HEK293 (cell line): ENCODE data around the gene DVL1.

ENCODE experiments used
- HOXC10 ChIP-seq: sonication (generic); formaldehyde crosslinking; IDR thresholded peaks from 2 replicates; pipeline ENCODE4 v1.8.1; 2023; ENCODE audit warnings: mild to moderate bottlenecking, missing genetic modification reagents
- KLF9 ChIP-seq: fragments of 450-650 bp; formaldehyde crosslinking; IDR thresholded peaks from 2 replicates; pipeline ENCODE4 v1.5.1; 2016; ENCODE audit warnings: missing biosample characterization, missing genetic modification characterization, low read depth
- OSR2 ChIP-seq: fragments of 450-650 bp; formaldehyde crosslinking; IDR thresholded peaks from 2 replicates; pipeline ENCODE4 v1.5.1; 2016; ENCODE audit warnings: missing biosample characterization, missing genetic modification characterization
- PRDM1 ChIP-seq: fragments of 450-650 bp; formaldehyde crosslinking; IDR thresholded peaks from 2 replicates; pipeline ENCODE4; 2016; ENCODE audit warnings: missing biosample characterization, missing genetic modification characterization
- TRIM28 ChIP-seq: IDR thresholded peaks from 2 replicates; pipeline ENCODE4 v1.6.1; 2011; ENCODE audit warnings: low read length, control low read depth, borderline replicate concordance
- ZBTB17 ChIP-seq: fragments of 450-650 bp; formaldehyde crosslinking; IDR thresholded peaks from 2 replicates; pipeline ENCODE4 v1.5.1; 2016; ENCODE audit warnings: missing biosample characterization, missing genetic modification characterization
- ZBTB48 ChIP-seq: fragments of 450-650 bp; formaldehyde crosslinking; IDR thresholded peaks from 2 replicates; pipeline ENCODE4 v1.5.1; 2016; ENCODE audit warnings: missing biosample characterization, missing genetic modification characterization
- ZEB2 ChIP-seq: fragments of 450-650 bp; formaldehyde crosslinking; IDR thresholded peaks from 2 replicates; pipeline ENCODE4 v1.5.1; 2016; ENCODE audit warnings: missing biosample characterization, missing genetic modification characterization
- ZFHX2 ChIP-seq: fragments of 450-650 bp; formaldehyde crosslinking; conservative IDR thresholded peaks from 2 replicates; pipeline ENCODE4 v1.5.1; 2016; ENCODE audit warnings: missing biosample characterization, missing genetic modification characterization
- ZFP37 ChIP-seq: fragments of 450-650 bp; formaldehyde crosslinking; IDR thresholded peaks from 2 replicates; pipeline ENCODE4 v1.5.1; 2016; ENCODE audit warnings: missing biosample characterization, missing genetic modification characterization
- ZIC2 ChIP-seq: fragments of 450-650 bp; formaldehyde crosslinking; IDR thresholded peaks from 2 replicates; pipeline ENCODE4 v1.5.1; 2016; ENCODE audit warnings: missing biosample characterization, missing genetic modification characterization
- ZNF140 ChIP-seq: fragments of 450-650 bp; formaldehyde crosslinking; IDR thresholded peaks from 2 replicates; pipeline ENCODE4 v1.5.1; 2016; ENCODE audit warnings: missing biosample characterization, missing genetic modification characterization
- ZNF155 ChIP-seq: fragments of 450-650 bp; formaldehyde crosslinking; IDR thresholded peaks from 2 replicates; pipeline ENCODE4 v1.5.1; 2016; ENCODE audit warnings: missing biosample characterization, missing genetic modification characterization
- ZNF335 ChIP-seq: fragments of 450-650 bp; formaldehyde crosslinking; conservative IDR thresholded peaks from 2 replicates; pipeline ENCODE4 v1.5.1; 2016; ENCODE audit warnings: missing biosample characterization, missing genetic modification characterization
- ZNF341 ChIP-seq: fragments of 450-650 bp; formaldehyde crosslinking; IDR thresholded peaks from 2 replicates; pipeline ENCODE4; 2016; ENCODE audit warnings: low read depth, missing biosample characterization, missing genetic modification characterization
- ZNF398 ChIP-seq: fragments of 450-650 bp; formaldehyde crosslinking; IDR thresholded peaks from 2 replicates; pipeline ENCODE4 v1.5.1; 2017; ENCODE audit warnings: missing biosample characterization, missing genetic modification characterization
- ZNF426 ChIP-seq: fragments of 450-650 bp; formaldehyde crosslinking; IDR thresholded peaks from 2 replicates; pipeline ENCODE4 v1.5.1; 2017; ENCODE audit warnings: missing biosample characterization, missing genetic modification characterization, mild to moderate bottlenecking, inconsistent platforms, moderate library complexity
- ZNF558 ChIP-seq: fragments of 450-650 bp; formaldehyde crosslinking; IDR thresholded peaks from 2 replicates; pipeline ENCODE4 v1.5.1; 2016; ENCODE audit warnings: missing biosample characterization, missing genetic modification characterization
- ZNF561 ChIP-seq: fragments of 450-650 bp; IDR thresholded peaks from 2 replicates; pipeline ENCODE4 v1.5.1; 2018; ENCODE audit warnings: missing biosample characterization, missing genetic modification characterization, borderline replicate concordance
- ZNF571 ChIP-seq: fragments of 450-650 bp; formaldehyde crosslinking; IDR thresholded peaks from 2 replicates; pipeline ENCODE4 v1.5.0; 2017; ENCODE audit warnings: missing biosample characterization, missing genetic modification characterization
- ZNF664 ChIP-seq: fragments of 450-650 bp; formaldehyde crosslinking; IDR thresholded peaks from 2 replicates; pipeline ENCODE4 v1.5.1; 2016; ENCODE audit warnings: missing biosample characterization, missing genetic modification characterization
- ZNF677 ChIP-seq: fragments of 450-650 bp; IDR thresholded peaks from 2 replicates; pipeline ENCODE4 v1.5.0; 2018; ENCODE audit warnings: missing biosample characterization, mild to moderate bottlenecking, missing genetic modification characterization, moderate library complexity
- ZNF76 ChIP-seq: fragments of 450-650 bp; formaldehyde crosslinking; IDR thresholded peaks from 2 replicates; pipeline ENCODE4; 2016; ENCODE audit warnings: low read depth, missing biosample characterization, missing genetic modification characterization, borderline replicate concordance
- TF ChIP-seq, protein P1 (sequence below): fragments of 450-650 bp; formaldehyde crosslinking; IDR thresholded peaks from 2 replicates; pipeline ENCODE4 v1.5.1; 2017; ENCODE audit warnings: missing biosample characterization, missing genetic modification characterization
- TF ChIP-seq, protein P2 (sequence below): fragments of 450-650 bp; formaldehyde crosslinking; IDR thresholded peaks from 2 replicates; pipeline ENCODE4 v1.5.1; 2016; ENCODE audit warnings: missing biosample characterization, missing genetic modification characterization, borderline replicate concordance
- TF ChIP-seq, protein P3 (sequence below): fragments of 450-650 bp; formaldehyde crosslinking; IDR thresholded peaks from 2 replicates; pipeline ENCODE4 v1.5.1; 2016; ENCODE audit warnings: missing biosample characterization, missing genetic modification characterization
- TF ChIP-seq, protein P4 (sequence below): fragments of 450-650 bp; formaldehyde crosslinking; IDR thresholded peaks from 2 replicates; pipeline ENCODE4 v1.5.1; 2016; ENCODE audit warnings: missing biosample characterization, missing genetic modification characterization

The DVL1 gene

GRCh38 chr1:1304331-1305299, 44.6 kb downstream of the DVL1 start (continued):
- TF ChIP-seq ZNF558 (tag by site-specific recombination) (no peak), ZIC2 (peak; percentile 91), ZNF398 (tag by site-specific recombination) (peak; percentile 66), ZNF677 (tag by site-specific recombination) (no peak), ZBTB17 (tag by site-specific recombination) (peak; percentile 91), HOXC10 (CRISPR knock-in tag) (no peak), ZNF426 (no peak), ZNF664 (tag by site-specific recombination) (no peak), ZNF335 (tag by site-specific recombination) (peak; percentile 96), TRIM28 (no peak), ZNF341 (tag by site-specific recombination) (peak; percentile 76), ZFHX2 (peak; percentile 58), OSR2 (tag by site-specific recombination) (peak; percentile 84), ZFP37 (tag by site-specific recombination) (no peak), KLF9 (tag by site-specific recombination) (peak; percentile 84), PRDM1 (tag by site-specific recombination) (no peak), ZNF561 (tag by site-specific recombination) (peak; percentile 68; the same call in 1 of the 2 replicates), ZNF76 (tag by site-specific recombination) (peak; percentile 82), ZNF140 (tag by site-specific recombination) (no peak), ZEB2 (tag by site-specific recombination) (peak; percentile 93), ZBTB48 (no peak; the same call in 1 of the 2 replicates), ZNF155 (tag by site-specific recombination) (no peak), ZNF571 (no peak)
- TF ChIP-seq, protein P1, sequence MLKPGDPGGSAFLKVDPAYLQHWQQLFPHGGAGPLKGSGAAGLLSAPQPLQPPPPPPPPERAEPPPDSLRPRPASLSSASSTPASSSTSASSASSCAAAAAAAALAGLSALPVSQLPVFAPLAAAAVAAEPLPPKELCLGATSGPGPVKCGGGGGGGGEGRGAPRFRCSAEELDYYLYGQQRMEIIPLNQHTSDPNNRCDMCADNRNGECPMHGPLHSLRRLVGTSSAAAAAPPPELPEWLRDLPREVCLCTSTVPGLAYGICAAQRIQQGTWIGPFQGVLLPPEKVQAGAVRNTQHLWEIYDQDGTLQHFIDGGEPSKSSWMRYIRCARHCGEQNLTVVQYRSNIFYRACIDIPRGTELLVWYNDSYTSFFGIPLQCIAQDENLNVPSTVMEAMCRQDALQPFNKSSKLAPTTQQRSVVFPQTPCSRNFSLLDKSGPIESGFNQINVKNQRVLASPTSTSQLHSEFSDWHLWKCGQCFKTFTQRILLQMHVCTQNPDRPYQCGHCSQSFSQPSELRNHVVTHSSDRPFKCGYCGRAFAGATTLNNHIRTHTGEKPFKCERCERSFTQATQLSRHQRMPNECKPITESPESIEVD = no peak
- TF ChIP-seq, protein P2, sequence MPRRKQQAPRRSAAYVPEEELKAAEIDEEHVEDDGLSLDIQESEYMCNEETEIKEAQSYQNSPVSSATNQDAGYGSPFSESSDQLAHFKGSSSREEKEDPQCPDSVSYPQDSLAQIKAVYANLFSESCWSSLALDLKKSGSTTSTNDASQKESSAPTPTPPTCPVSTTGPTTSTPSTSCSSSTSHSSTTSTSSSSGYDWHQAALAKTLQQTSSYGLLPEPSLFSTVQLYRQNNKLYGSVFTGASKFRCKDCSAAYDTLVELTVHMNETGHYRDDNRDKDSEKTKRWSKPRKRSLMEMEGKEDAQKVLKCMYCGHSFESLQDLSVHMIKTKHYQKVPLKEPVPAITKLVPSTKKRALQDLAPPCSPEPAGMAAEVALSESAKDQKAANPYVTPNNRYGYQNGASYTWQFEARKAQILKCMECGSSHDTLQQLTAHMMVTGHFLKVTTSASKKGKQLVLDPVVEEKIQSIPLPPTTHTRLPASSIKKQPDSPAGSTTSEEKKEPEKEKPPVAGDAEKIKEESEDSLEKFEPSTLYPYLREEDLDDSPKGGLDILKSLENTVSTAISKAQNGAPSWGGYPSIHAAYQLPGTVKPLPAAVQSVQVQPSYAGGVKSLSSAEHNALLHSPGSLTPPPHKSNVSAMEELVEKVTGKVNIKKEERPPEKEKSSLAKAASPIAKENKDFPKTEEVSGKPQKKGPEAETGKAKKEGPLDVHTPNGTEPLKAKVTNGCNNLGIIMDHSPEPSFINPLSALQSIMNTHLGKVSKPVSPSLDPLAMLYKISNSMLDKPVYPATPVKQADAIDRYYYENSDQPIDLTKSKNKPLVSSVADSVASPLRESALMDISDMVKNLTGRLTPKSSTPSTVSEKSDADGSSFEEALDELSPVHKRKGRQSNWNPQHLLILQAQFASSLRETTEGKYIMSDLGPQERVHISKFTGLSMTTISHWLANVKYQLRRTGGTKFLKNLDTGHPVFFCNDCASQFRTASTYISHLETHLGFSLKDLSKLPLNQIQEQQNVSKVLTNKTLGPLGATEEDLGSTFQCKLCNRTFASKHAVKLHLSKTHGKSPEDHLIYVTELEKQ (tag by site-specific recombination) = peak; percentile 64; the same call in 1 of the 2 replicates
- TF ChIP-seq, protein P3, sequence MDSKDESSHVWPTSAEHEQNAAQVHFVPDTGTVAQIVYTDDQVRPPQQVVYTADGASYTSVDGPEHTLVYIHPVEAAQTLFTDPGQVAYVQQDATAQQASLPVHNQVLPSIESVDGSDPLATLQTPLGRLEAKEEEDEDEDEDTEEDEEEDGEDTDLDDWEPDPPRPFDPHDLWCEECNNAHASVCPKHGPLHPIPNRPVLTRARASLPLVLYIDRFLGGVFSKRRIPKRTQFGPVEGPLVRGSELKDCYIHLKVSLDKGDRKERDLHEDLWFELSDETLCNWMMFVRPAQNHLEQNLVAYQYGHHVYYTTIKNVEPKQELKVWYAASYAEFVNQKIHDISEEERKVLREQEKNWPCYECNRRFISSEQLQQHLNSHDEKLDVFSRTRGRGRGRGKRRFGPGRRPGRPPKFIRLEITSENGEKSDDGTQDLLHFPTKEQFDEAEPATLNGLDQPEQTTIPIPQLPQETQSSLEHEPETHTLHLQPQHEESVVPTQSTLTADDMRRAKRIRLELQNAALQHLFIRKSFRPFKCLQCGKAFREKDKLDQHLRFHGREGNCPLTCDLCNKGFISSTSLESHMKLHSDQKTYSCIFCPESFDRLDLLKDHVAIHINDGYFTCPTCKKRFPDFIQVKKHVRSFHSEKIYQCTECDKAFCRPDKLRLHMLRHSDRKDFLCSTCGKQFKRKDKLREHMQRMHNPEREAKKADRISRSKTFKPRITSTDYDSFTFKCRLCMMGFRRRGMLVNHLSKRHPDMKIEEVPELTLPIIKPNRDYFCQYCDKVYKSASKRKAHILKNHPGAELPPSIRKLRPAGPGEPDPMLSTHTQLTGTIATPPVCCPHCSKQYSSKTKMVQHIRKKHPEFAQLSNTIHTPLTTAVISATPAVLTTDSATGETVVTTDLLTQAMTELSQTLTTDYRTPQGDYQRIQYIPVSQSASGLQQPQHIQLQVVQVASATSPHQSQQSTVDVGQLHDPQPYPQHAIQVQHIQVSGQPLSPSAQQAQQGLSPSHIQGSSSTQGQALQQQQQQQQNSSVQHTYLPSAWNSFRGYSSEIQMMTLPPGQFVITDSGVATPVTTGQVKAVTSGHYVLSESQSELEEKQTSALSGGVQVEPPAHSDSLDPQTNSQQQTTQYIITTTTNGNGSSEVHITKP = peak; percentile 69; the same call in 1 of the 2 replicates
- TF ChIP-seq, protein P4, sequence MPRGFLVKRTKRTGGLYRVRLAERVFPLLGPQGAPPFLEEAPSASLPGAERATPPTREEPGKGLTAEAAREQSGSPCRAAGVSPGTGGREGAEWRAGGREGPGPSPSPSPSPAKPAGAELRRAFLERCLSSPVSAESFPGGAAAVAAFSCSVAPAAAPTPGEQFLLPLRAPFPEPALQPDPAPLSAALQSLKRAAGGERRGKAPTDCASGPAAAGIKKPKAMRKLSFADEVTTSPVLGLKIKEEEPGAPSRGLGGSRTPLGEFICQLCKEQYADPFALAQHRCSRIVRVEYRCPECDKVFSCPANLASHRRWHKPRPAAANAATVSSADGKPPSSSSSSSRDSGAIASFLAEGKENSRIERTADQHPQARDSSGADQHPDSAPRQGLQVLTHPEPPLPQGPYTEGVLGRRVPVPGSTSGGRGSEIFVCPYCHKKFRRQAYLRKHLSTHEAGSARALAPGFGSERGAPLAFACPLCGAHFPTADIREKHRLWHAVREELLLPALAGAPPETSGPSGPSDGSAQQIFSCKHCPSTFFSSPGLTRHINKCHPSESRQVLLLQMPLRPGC (tag by site-specific recombination) = 0 out of 2 replicates have a peak, but pooled peaks have one; percentile 63
